SIG-M5 treated with dmso at 0.1 percent for 504 hours (cell line): ENCODE results near the gene ASCL4.
"Not testable (repeated sequence)": the region's sequence is repeated elsewhere in the genome, so short reads cannot be mapped to it uniquely, and the experiment has no call there.

Source experiments
- DNase-seq: peaks from one replicate; lab custom pipeline; 2025; ENCODE audit not compliant: unreplicated experiment; lab: John Stamatoyannopoulos, UW

The ASCL4 gene

GRCh38 chr12:107774349-107775029 is at the start of gene ASCL4:
TSS of gene ASCL4 (plus strand) at chr12:107774704. CDS start at chr12:107775219, 515 bp downstream.
- DNase-seq, result no peak

- not testable (repeated sequence) for DNase-seq
Observed at GRCh38 chr12:107727327-107727726, 47.2 kb upstream of the ASCL4 start.

- not testable (repeated sequence) for DNase-seq
Observed at GRCh38 chr12:107727742-107728141, 46.8 kb upstream of the ASCL4 start.

GRCh38 chr12:107730618-107731341 is 43.7 kb upstream of the ASCL4 start:
- DNase-seq, result no peak

- DNase-seq, result no peak
Observed at GRCh38 chr12:107731366-107731765, 43.1 kb upstream of the ASCL4 start.

- DNase-seq, result no peak
Observed at GRCh38 chr12:107732365-107732764, 42.1 kb upstream of the ASCL4 start.

- DNase-seq, result no peak
Observed at GRCh38 chr12:107734139-107734538, 40.4 kb upstream of the ASCL4 start.

- DNase-seq, result no peak
Observed at GRCh38 chr12:107735763-107736162, 38.7 kb upstream of the ASCL4 start.

GRCh38 chr12:107736914-107737313 is 37.6 kb upstream of the ASCL4 start:
- peak; percentile 41 for DNase-seq

- no peak for DNase-seq
Observed at GRCh38 chr12:107748472-107748871, 26.0 kb upstream of the ASCL4 start.

GRCh38 chr12:107749083-107749482 is 25.4 kb upstream of the ASCL4 start:
- no peak for DNase-seq

- DNase-seq, result peak; percentile 58
Observed at GRCh38 chr12:107759410-107759809, 15.1 kb upstream of the ASCL4 start.

GRCh38 chr12:107760207-107760808 is 14.2 kb upstream of the ASCL4 start:
- DNase-seq, result peak; percentile 27

- DNase-seq, result peak; percentile 92
Observed at GRCh38 chr12:107760809-107761501, 13.5 kb upstream of the ASCL4 start, which contains the start of gene PRDM4. TSS of gene PRDM4 (minus strand) at chr12:107761137. CDS start at chr12:107760515, 622 bp downstream.

GRCh38 chr12:107761502-107761904 is 13.0 kb upstream of the ASCL4 start:
- DNase-seq, result peak; percentile 11

GRCh38 chr12:107762874-107763273 is 11.6 kb upstream of the ASCL4 start:
- no peak for DNase-seq

- DNase-seq, result peak; percentile 41
Observed at GRCh38 chr12:107764626-107765025, 9.9 kb upstream of the ASCL4 start.

GRCh38 chr12:107765316-107765715 is 9.2 kb upstream of the ASCL4 start:
- peak; percentile 29 for DNase-seq

GRCh38 chr12:107767466-107767865 is 7.0 kb upstream of the ASCL4 start:
- DNase-seq, result no peak

GRCh38 chr12:107775093-107775721 is 703 bp downstream of the ASCL4 start:
- no peak for DNase-seq

- no peak for DNase-seq
Observed at GRCh38 chr12:107776171-107776570, 1.7 kb downstream of the ASCL4 start.
